ENCODE data around the gene OSBPL8. TPM values are rescaled to one million over a fixed set of nuclear protein-coding genes. Genes with fewer than 3 reads are reported as not detected.

OSBPL8 gene
- total RNA-seq, 2 experiments from 2014 or later, result 69.8 to 73.7 TPM

DNA sequence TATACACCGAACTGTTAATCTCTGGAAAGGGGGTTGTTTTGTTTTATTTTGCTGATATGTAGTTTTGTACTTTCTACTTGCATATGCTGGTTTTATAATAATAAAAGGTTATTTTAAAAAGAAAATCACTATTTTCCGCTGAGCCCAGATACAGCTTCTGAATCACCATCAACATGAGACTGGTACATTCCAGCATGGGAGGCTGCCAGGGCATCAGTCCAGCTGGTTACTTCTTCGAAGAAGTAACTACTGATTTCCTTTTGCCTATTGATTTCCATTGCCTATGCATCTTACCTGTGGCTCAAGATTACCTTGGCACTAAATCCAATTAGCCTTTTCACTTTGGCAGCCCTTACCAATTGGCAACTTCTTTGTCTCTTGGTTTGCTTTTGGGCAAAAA, 11.7 kb upstream of the OSBPL8 start:
- peaks cover 6% of the 10 kb centered on the region for H3K4me1 Mint-ChIP-seq (ENCODE audit: low read depth)
- no peaks in the 10 kb centered on the region for H3K27me3 Mint-ChIP-seq
- POLR2A ChIA-PET, result no interaction called here
- no peak for DNase-seq
- peaks cover 5% of the 10 kb centered on the region for H3K9me3 Mint-ChIP-seq
- CTCF ChIA-PET, result no interaction called here
- intact Hi-C loops (cut with micrococcal nuclease), result no loop called here
- no peak overlapping the region for H3K4me3 Mint-ChIP-seq
- H3K36me3 Mint-ChIP-seq, result peaks cover 6% of the 10 kb centered on the region
- no peak overlapping the region for H3K27ac Mint-ChIP-seq

GRCh38 chr12:76569685-76570604, 10.4 kb upstream of the OSBPL8 start:
- ChIA-PET POLR2A (no interaction called here), CTCF (interaction anchor here (0.6 kb wide), 1 partner anchor 16 kb away, joined by 4 read pairs; no protein-coding TSS in a partner anchor)
- Mint-ChIP-seq H3K36me3 (peaks cover 6% of the 10 kb centered on the region), H3K9me3 (peaks cover 5% of the 10 kb centered on the region), H3K4me3 (no peak overlapping the region), H3K4me1 (ENCODE audit: low read depth) (peaks cover 6% of the 10 kb centered on the region), H3K27ac (no peak overlapping the region), H3K27me3 (no peaks in the 10 kb centered on the region)
- no peak for DNase-seq
- intact Hi-C loops (cut with micrococcal nuclease), result no loop called here

DNA sequence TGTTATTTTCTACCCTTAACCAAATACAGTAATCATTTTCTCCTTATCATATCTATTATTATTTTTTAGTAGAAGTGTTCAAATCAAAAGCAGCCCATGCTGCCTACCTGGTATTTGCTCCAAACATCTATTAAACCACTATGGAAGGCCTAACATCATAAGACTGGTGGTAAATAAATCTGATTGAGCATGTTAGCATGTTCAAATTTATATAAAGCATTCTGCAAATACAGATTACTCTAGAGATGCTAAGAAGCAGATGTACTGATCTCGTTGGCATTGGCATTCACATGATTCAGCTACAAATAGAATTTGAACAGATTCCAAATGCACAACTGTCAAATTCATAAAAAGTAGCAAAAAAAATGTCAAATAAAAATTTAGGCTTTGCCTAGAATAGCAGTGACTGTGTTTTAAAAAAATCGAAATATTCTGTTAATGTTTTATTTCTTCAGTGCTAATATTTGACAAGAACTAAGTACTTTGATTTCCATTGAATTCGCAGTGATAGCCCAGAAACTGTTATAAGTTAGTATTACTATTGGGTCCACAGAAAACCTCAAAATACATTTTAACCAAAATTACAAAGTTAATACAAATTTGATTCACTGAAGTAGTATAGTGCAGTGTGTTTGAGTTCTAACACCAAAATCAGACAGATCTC, 9.4 kb upstream of the OSBPL8 start:
- no peak for DNase-seq
- intact Hi-C loops (cut with micrococcal nuclease), result no loop called here
- Mint-ChIP-seq H3K27me3 (no peaks in the 10 kb centered on the region), H3K9me3 (peaks cover under 1% of the 10 kb centered on the region), H3K27ac (no peak overlapping the region), H3K4me1 (ENCODE audit: low read depth) (peaks cover 6% of the 10 kb centered on the region), H3K36me3 (peaks cover 2% of the 10 kb centered on the region), H3K4me3 (no peak overlapping the region)
- ChIA-PET CTCF (no interaction called here), POLR2A (no interaction called here)

DNA sequence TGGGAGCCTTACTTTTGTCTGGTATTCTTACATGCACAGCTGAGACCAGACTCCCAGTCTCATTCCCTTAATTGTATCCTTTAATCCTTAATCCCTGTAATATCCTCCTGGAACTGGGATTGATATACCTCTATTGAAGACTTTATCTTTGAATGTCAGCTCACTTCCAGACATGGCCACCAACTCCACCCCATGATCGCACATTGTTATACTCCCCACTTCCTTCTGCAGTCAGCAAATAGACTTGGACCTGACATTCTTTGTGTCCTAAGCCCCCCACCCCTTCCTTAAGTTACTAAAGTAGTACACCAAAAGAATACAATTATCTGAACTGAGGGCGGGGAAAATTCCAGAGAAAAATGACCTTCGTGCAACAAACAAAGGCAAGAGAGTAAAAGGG, 8.6 kb upstream of the OSBPL8 start:
- Mint-ChIP-seq H3K4me3 (no peak overlapping the region), H3K9me3 (no peaks in the 10 kb centered on the region), H3K36me3 (peaks cover 2% of the 10 kb centered on the region), H3K27ac (no peak overlapping the region), H3K27me3 (no peaks in the 10 kb centered on the region), H3K4me1 (ENCODE audit: low read depth) (peaks cover 6% of the 10 kb centered on the region)
- no peak for DNase-seq
- intact Hi-C loops (cut with micrococcal nuclease), result no loop called here
- CTCF ChIA-PET, result no interaction called here
- POLR2A ChIA-PET, result no interaction called here

DNA sequence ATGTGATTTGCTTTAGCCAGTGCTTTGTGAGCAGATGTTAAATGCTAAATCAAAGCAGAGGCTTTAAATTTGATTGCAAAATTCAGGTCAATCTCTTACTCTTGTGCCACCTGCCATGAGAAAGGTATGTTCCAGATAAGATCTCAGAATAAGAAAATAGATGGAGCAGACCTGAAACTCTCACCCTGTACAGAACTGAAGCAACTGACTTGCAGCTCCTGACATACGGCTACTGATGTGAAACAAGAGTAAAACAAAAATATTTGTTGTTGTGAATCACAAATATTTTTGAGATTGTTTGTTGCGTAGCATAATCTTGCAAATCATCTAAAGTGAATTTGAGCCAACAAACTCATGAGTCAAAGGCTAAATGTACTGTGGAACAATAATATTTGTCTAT, 3.5 kb upstream of the OSBPL8 start:
- Mint-ChIP-seq H3K4me3 (no peak overlapping the region), H3K27ac (no peak overlapping the region), H3K4me1 (ENCODE audit: low read depth) (peaks cover 9% of the 10 kb centered on the region), H3K27me3 (no peaks in the 10 kb centered on the region), H3K9me3 (no peaks in the 10 kb centered on the region), H3K36me3 (no peaks in the 10 kb centered on the region)
- intact Hi-C loops (cut with micrococcal nuclease), result no loop called here
- CTCF ChIA-PET, result interaction anchor here (1.4 kb wide), 1 partner anchor 24 kb away, joined by 3 read pairs; no protein-coding TSS in a partner anchor
- DNase-seq, result no peak
- POLR2A ChIA-PET, result interaction anchor here (0.7 to 1.4 kb wide), 2 partner anchors 107 to 200 kb away, joined by 3 read pairs; no protein-coding TSS in a partner anchor

GRCh38 chr12:76562130-76562529, 2.6 kb upstream of the OSBPL8 start:
- intact Hi-C loops (cut with micrococcal nuclease), result no loop called here
- Mint-ChIP-seq H3K27ac (no peak overlapping the region), H3K4me1 (ENCODE audit: low read depth) (peaks cover 13% of the 10 kb centered on the region), H3K36me3 (no peaks in the 10 kb centered on the region), H3K9me3 (no peaks in the 10 kb centered on the region), H3K27me3 (no peaks in the 10 kb centered on the region), H3K4me3 (no peak overlapping the region)
- ChIA-PET CTCF (no interaction called here), POLR2A (interaction anchor here (0.6 to 1.4 kb wide), 2 partner anchors 201 to 480 kb away, joined by 3 to 4 read pairs; no protein-coding TSS in a partner anchor)
- DNase-seq, result no peak

- Mint-ChIP-seq H3K4me1 (ENCODE audit: low read depth) (peaks cover 30% of the 10 kb centered on the region), H3K36me3 (peaks cover 3% of the 10 kb centered on the region), H3K27me3 (no peaks in the 10 kb centered on the region), H3K27ac (peak overlapping the region; percentile 97), H3K9me3 (no peaks in the 10 kb centered on the region), H3K4me3 (peak overlapping the region; percentile 88)
- ChIA-PET POLR2A (interaction anchor here (1.0 to 2.1 kb wide), 5 partner anchors 15 to 476 kb away, joined by 3 to 9 read pairs (median 7); partner anchors contain the start of genes BBS10, NAP1L1 and ZDHHC17), CTCF (interaction anchor here (0.6 kb wide), 1 partner anchor 197 kb away, joined by 4 read pairs; no protein-coding TSS in a partner anchor)
- intact Hi-C loops (cut with micrococcal nuclease), result no loop called here
- no peak for DNase-seq
These were observed 518 bp upstream of the OSBPL8 start for GRCh38 chr12:76560086-76560491.

- H3K27me3 Mint-ChIP-seq, result no peaks in the 10 kb centered on the region
- peaks cover 3% of the 10 kb centered on the region for H3K36me3 Mint-ChIP-seq
- no peaks in the 10 kb centered on the region for H3K9me3 Mint-ChIP-seq
- DNase-seq, result peak; percentile 87
- H3K4me1 Mint-ChIP-seq (ENCODE audit: low read depth), result peaks cover 36% of the 10 kb centered on the region
- CTCF ChIA-PET, result interaction anchor here (0.7 to 1.2 kb wide), 3 partner anchors 19 to 400 kb away, joined by 3 read pairs; no protein-coding TSS in a partner anchor
- intact Hi-C loops (cut with micrococcal nuclease), result loop anchor here (1.0 to 5.0 kb wide), 11 partner anchors 14 to 1078 kb away; partner anchors contain the start of genes BBS10, GLIPR1, KRR1 and NAP1L1
- POLR2A ChIA-PET, result interaction anchor here (1.0 to 2.1 kb wide), 9 partner anchors 12 to 480 kb away, joined by 3 to 9 read pairs (median 4); partner anchors contain the start of genes BBS10, NAP1L1 and ZDHHC17
- peak overlapping the region; percentile 88 for H3K4me3 Mint-ChIP-seq
- peak overlapping the region; percentile 97 for H3K27ac Mint-ChIP-seq
These were observed 729 bp downstream of the OSBPL8 start for GRCh38 chr12:76558684-76559399.

- CTCF ChIA-PET, result no interaction called here
- peak overlapping the region; percentile 3 for H3K27ac Mint-ChIP-seq
These were observed 3.2 kb downstream of the OSBPL8 start for GRCh38 chr12:76556368-76556767.

DNA sequence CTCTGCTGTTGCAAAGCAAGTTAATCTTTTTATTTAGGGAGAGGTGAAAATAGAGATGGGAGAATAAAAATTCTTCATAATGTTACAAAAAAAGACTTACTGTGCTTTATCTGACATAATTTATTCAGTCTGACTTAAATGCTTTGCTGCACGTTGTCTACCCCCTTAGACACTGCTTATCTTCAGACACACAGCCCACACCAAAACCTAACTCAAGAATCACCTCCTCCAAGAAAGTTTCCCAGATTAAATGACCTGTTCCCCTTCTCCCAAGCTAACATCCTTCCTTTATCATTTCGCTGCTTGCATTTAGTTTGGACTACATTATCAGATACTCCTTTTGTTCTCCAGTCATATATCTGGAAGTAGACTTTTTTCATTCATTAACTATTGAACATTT, 3.8 kb downstream of the OSBPL8 start:
- Mint-ChIP-seq H3K36me3 (peaks cover 3% of the 10 kb centered on the region), H3K27ac (no peak overlapping the region), H3K9me3 (no peaks in the 10 kb centered on the region), H3K4me3 (no peak overlapping the region), H3K4me1 (ENCODE audit: low read depth) (peaks cover 55% of the 10 kb centered on the region), H3K27me3 (no peaks in the 10 kb centered on the region)
- ChIA-PET POLR2A (no interaction called here), CTCF (no interaction called here)
- no peak for DNase-seq
- intact Hi-C loops (cut with micrococcal nuclease), result loop anchor here (5.0 kb wide), 2 partner anchors 83 to 98 kb away; no protein-coding TSS in a partner anchor

More at GRCh38 chr12:76556368-76556767, 3.2 kb downstream of the OSBPL8 start:
- no peak for DNase-seq
- peaks cover 3% of the 10 kb centered on the region for H3K36me3 Mint-ChIP-seq
- POLR2A ChIA-PET, result no interaction called here
- intact Hi-C loops (cut with micrococcal nuclease), result loop anchor here (5.0 kb wide), 2 partner anchors 84 to 99 kb away; no protein-coding TSS in a partner anchor
- H3K9me3 Mint-ChIP-seq, result no peaks in the 10 kb centered on the region
- peaks cover 51% of the 10 kb centered on the region for H3K4me1 Mint-ChIP-seq (ENCODE audit: low read depth)
- no peak overlapping the region for H3K4me3 Mint-ChIP-seq
- H3K27me3 Mint-ChIP-seq, result no peaks in the 10 kb centered on the region

DNA sequence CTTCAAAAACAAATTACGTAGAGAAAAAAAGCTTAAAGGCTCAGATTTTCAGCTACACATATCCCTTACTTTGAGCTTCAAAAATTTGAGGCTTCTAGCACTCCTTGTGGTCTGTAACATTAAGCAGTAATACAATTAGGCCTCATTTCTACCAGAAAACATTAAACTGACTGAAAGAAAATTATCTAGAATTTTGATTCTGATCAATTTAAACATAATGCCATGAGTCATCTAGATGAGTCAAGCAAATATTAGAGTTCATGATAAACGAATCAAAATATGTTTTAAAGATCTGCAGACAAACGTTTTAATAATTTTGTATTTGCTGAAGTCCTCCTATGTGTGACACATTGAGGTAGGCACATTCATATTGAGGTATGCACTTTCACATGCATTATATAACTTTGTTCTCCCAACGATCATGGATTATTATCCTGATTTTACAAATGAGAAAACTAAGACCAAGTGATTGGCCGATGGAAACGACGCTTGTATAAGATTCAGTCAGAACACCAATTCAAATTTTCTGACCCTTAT, 4.3 kb downstream of the OSBPL8 start:
- no peak overlapping the region for H3K4me3 Mint-ChIP-seq
- CTCF ChIA-PET, result interaction anchor here (1.2 kb wide), 1 partner anchor 99 kb away, joined by 4 read pairs; no protein-coding TSS in a partner anchor

More for the DNA sequence above, 4.3 kb downstream of the OSBPL8 start:
- H3K4me1 Mint-ChIP-seq (ENCODE audit: low read depth), result peaks cover 55% of the 10 kb centered on the region
- H3K9me3 Mint-ChIP-seq, result no peaks in the 10 kb centered on the region
- no peaks in the 10 kb centered on the region for H3K27me3 Mint-ChIP-seq
- H3K27ac Mint-ChIP-seq, result no peak overlapping the region
- intact Hi-C loops (cut with micrococcal nuclease), result loop anchor here (5.0 kb wide), 2 partner anchors 83 to 98 kb away; no protein-coding TSS in a partner anchor
- POLR2A ChIA-PET, result no interaction called here
- no peak for DNase-seq
- H3K36me3 Mint-ChIP-seq, result peaks cover 3% of the 10 kb centered on the region

All from activated CD4-positive, alpha-beta memory T cell treated with anti-CD3 and anti-CD28 coated beads for 36 hours (primary cell).